Skeletal muscle cell (primary cell): ENCODE results near the gene KNSTRN.
A peak's percentile ranks its signal among the peaks of the same experiment; 100 is the strongest.

Experiments
- DNase-seq: peaks from one replicate; pipeline ENCODE4 v3.0.0-alpha.2; 2010; ENCODE audit warnings: low read depth
- H3K4me3 ChIP-seq: 2 replicates; pipeline ENCODE4 v1.5.1; 2011; ENCODE audit warnings: low read depth, mild to moderate bottlenecking, control low read depth, low read length, moderate library complexity

The KNSTRN gene

GRCh38 chr15:40363611-40364010 lies 18.9 kb upstream of the KNSTRN start:
- no peak for DNase-seq
- no peak overlapping the region for H3K4me3 ChIP-seq

GRCh38 chr15:40364251-40364650 lies 18.3 kb upstream of the KNSTRN start:
- DNase-seq = no peak
- no peak overlapping the region for H3K4me3 ChIP-seq

GRCh38 chr15:40365016-40365415 lies 17.5 kb upstream of the KNSTRN start:
- no peak for DNase-seq
- no peak overlapping the region for H3K4me3 ChIP-seq

GRCh38 chr15:40365624-40366456 lies 16.7 kb upstream of the KNSTRN start:
- H3K4me3 ChIP-seq = no peak overlapping the region
- DNase-seq = no peak

- no peak overlapping the region for H3K4me3 ChIP-seq
- no peak for DNase-seq
Observed at GRCh38 chr15:40366457-40367370, 15.8 kb upstream of the KNSTRN start.

- no peak overlapping the region for H3K4me3 ChIP-seq
- no peak for DNase-seq
Observed at GRCh38 chr15:40367371-40367685, 15.2 kb upstream of the KNSTRN start.

GRCh38 chr15:40367686-40368611 lies 14.6 kb upstream of the KNSTRN start:
- DNase-seq = peak; percentile 63
- H3K4me3 ChIP-seq = peak overlapping the region; percentile 37

- no peak overlapping the region for H3K4me3 ChIP-seq
- no peak for DNase-seq
Observed at GRCh38 chr15:40368719-40369473, 13.6 kb upstream of the KNSTRN start.

- H3K4me3 ChIP-seq = no peak overlapping the region
- no peak for DNase-seq
Observed at GRCh38 chr15:40369474-40369869, 13.0 kb upstream of the KNSTRN start.

- no peak overlapping the region for H3K4me3 ChIP-seq
- DNase-seq = no peak
Observed at GRCh38 chr15:40369971-40370370, 12.6 kb upstream of the KNSTRN start.

- no peak overlapping the region for H3K4me3 ChIP-seq
- DNase-seq = no peak
Observed at GRCh38 chr15:40372981-40373380, 9.5 kb upstream of the KNSTRN start.

GRCh38 chr15:40377606-40378005 lies 4.9 kb upstream of the KNSTRN start:
- no peak overlapping the region for H3K4me3 ChIP-seq
- DNase-seq = no peak

GRCh38 chr15:40379374-40379773 lies 3.1 kb upstream of the KNSTRN start:
- no peak for DNase-seq
- no peak overlapping the region for H3K4me3 ChIP-seq

GRCh38 chr15:40379853-40380252 lies 2.7 kb upstream of the KNSTRN start:
- DNase-seq = peak; percentile 94
- no peak overlapping the region for H3K4me3 ChIP-seq

- H3K4me3 ChIP-seq = no peak overlapping the region
- DNase-seq = no peak
Observed at GRCh38 chr15:40380636-40381035, 1.9 kb upstream of the KNSTRN start.

- no peak overlapping the region for H3K4me3 ChIP-seq
- no peak for DNase-seq
Observed at GRCh38 chr15:40381818-40382529, 547 bp upstream of the KNSTRN start.

- DNase-seq = no peak
- H3K4me3 ChIP-seq = no peak overlapping the region
Observed at GRCh38 chr15:40386480-40386879, 4.0 kb downstream of the KNSTRN start.
